Common myeloid progenitor, CD34-positive (primary cell): ENCODE measurements around the gene PAX3.
A peak's percentile ranks its signal among the peaks of the same experiment; 100 is the strongest.

Experiments
- CTCF ChIA-PET: fragments of 350-600 bp; sonication (Branson Sonifier 250); formaldehyde crosslinking; loops from one replicate; lab custom pipeline; 2021; ENCODE audit warnings: antibody characterized with exemption; lab: Charles Lee
- POLR2A ChIA-PET: fragments of 350-600 bp; sonication (Branson Sonifier 250); formaldehyde crosslinking; loops from one replicate; lab custom pipeline; 2021; ENCODE audit warnings: antibody characterized with exemption; lab: Charles Lee
- DNase-seq, 3 donors: peaks; one replicate each; pipeline versions ENCODE4 v3.0.0 to v3.0.0-alpha.2; 2013
- H3K27ac ChIP-seq, 2 experiments: 1 replicate in 1 of 2; 2 replicates in 1 of 2; pipeline ENCODE4 v1.7.0; 2013; ENCODE audit warnings: inconsistent platforms in 2 of 2, low read length in 2 of 2, mild to moderate bottlenecking in 2 of 2, low read depth in 1 of 2, moderate library complexity in 1 of 2; ENCODE audit not compliant: severe bottlenecking in 2 of 2, insufficient read depth in 1 of 2, poor library complexity in 1 of 2
- H3K27me3 ChIP-seq, 5 experiments: replicated peaks in 2 of 5; 1 replicate in 3 of 5; 2 replicates in 2 of 5; pipeline versions ENCODE4 v1.6.1 to v1.7.0; 2013; ENCODE audit warnings: low read length in 4 of 5, mild to moderate bottlenecking in 2 of 5, moderate library complexity in 2 of 5, inconsistent platforms in 1 of 5; ENCODE audit not compliant: insufficient read depth in 5 of 5, control insufficient read depth in 4 of 5
- H3K36me3 ChIP-seq, 4 experiments: 1 replicate in 2 of 4; 2 replicates in 2 of 4; pipeline versions ENCODE4 v1.6.1 to v1.7.0; 2013; ENCODE audit warnings: low read length in 3 of 4, control low read depth in 1 of 4, mild to moderate bottlenecking in 1 of 4; ENCODE audit not compliant: control insufficient read depth in 4 of 4, insufficient read depth in 4 of 4
- H3K4me1 ChIP-seq, 4 experiments: 1 replicate in 3 of 4; 2 replicates in 1 of 4; pipeline versions ENCODE4 v1.6.1 to v1.7.1; 2013; ENCODE audit warnings: low read length in 3 of 4, mild to moderate bottlenecking in 3 of 4, control low read depth in 1 of 4, inconsistent platforms in 1 of 4, moderate library complexity in 1 of 4; ENCODE audit not compliant: control insufficient read depth in 4 of 4, insufficient read depth in 4 of 4; ENCODE audit errors: control extremely low read depth in 1 of 4
- H3K4me3 ChIP-seq, 7 experiments: 1 replicate in 4 of 7; 2 replicates in 3 of 7; pipeline versions ENCODE4 v1.5.1 to v1.7.0; 2013; ENCODE audit warnings: mild to moderate bottlenecking in 7 of 7, low read length in 6 of 7, moderate library complexity in 6 of 7, inconsistent platforms in 2 of 7, low read depth in 2 of 7, control low read depth in 1 of 7; ENCODE audit not compliant: insufficient read depth in 4 of 7, control insufficient read depth in 1 of 7; ENCODE audit errors: extremely low read depth in 1 of 7
- H3K9me3 ChIP-seq, 5 experiments: 1 replicate in 4 of 5; 2 replicates in 1 of 5; pipeline versions ENCODE4 v1.6.1 to v1.7.1; 2013; ENCODE audit warnings: low read length in 4 of 5, mild to moderate bottlenecking in 2 of 5, inconsistent platforms in 1 of 5, low read depth in 1 of 5, moderate library complexity in 1 of 5; ENCODE audit not compliant: control insufficient read depth in 4 of 5, insufficient read depth in 2 of 5; ENCODE audit errors: control extremely low read depth in 1 of 5
- WGBS: methylation state at CpG from one replicate; pipeline ENCODE4 v1.1.5; 2013; ENCODE audit not compliant: insufficient coverage; 5-methylcytosine and 5-hydroxymethylcytosine counted together

PAX3 gene

GRCh38 chr2:222296311-222296741 is 2.5 kb downstream of the PAX3 start:
- WGBS: 14% methylated on average over 5 of the region's 6 CpGs
- Histone ChIP-seq H3K27me3 (peaks cover 5 to 100% (median 70%) of the 10 kb centered on the region in 5 experiments), H3K27ac (no peak overlapping the region), H3K4me1 (peaks cover 0 to 33% (median 21%) of the 10 kb centered on the region in 4 experiments), H3K4me3 (peak overlapping the region in 1 of 7 experiments; percentile 66), H3K9me3 (no peaks in the 10 kb centered on the region), H3K36me3 (no peaks in the 10 kb centered on the region)
- POLR2A ChIA-PET: no interaction called here
- peak in 1 of 3 donors; percentile 39 for DNase-seq
- CTCF ChIA-PET: interaction anchor here (1.2 to 3.1 kb wide), 6 partner anchors 9 to 25 kb away, joined by 3 to 10 read pairs (median 4); no protein-coding TSS in a partner anchor

DNA sequence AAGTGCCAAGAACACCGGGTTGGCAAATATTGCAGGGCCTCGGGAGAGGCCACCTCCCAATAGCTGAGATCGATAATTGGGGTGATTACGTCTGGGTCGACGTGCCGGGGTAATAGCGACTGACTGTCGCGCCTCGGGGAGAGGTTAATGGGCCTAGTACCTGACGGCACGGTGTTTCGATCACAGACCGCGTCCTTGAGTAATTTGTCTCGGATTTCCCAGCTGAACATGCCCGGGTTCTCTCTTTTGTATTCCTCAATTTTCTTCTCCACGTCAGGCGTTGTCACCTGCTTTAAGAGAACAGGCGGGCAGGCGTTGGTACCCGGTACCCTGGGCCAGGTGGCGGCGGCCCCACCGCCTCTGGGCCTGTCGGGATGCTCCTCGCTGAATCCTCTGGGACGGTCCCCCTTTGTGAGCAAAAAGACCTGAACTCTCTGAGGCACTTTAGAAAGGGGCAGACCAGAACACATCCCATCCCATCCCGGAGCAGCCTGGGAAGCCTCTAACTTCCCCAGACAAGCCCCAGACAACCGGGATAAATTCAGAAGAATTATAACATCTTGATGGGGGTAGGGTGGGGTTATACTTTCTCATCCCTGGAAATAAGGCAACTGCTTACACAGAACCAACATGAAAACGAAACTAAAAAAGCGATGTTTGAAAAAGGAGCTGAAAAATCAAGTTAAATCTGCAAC is 3.3 kb downstream of the PAX3 start:
- POLR2A ChIA-PET: no interaction called here
- CTCF ChIA-PET: interaction anchor here (1.2 to 3.1 kb wide), 6 partner anchors 9 to 26 kb away, joined by 3 to 10 read pairs (median 4); no protein-coding TSS in a partner anchor
- peak in 2 of 3 donors; percentile 56 to 59 for DNase-seq
- H3K4me3 ChIP-seq: peak overlapping the region in 5 of 7 experiments; percentile 22 to 66 (median 46)
- no peaks in the 10 kb centered on the region for H3K36me3 ChIP-seq
- H3K27ac ChIP-seq: no peak overlapping the region
- H3K9me3 ChIP-seq: no peaks in the 10 kb centered on the region
- peaks cover 6 to 100% (median 68%) of the 10 kb centered on the region in 5 experiments for H3K27me3 ChIP-seq
- WGBS: 4% methylated on average over 28 of the region's 33 CpGs
- H3K4me1 ChIP-seq: peaks cover 0 to 31% (median 21%) of the 10 kb centered on the region in 4 experiments

GRCh38 chr2:222294996-222295367 is 3.8 kb downstream of the PAX3 start:
- WGBS: 2% methylated on average over 22 of the region's 27 CpGs
- Histone ChIP-seq H3K27me3 (peaks cover 11 to 100% (median 69%) of the 10 kb centered on the region in 5 experiments), H3K36me3 (no peaks in the 10 kb centered on the region), H3K9me3 (no peaks in the 10 kb centered on the region), H3K4me1 (peaks cover 0 to 31% (median 21%) of the 10 kb centered on the region in 4 experiments), H3K4me3 (peak overlapping the region in 3 of 7 experiments; percentile 2 to 66 (median 46)), H3K27ac (no peak overlapping the region)
- CTCF ChIA-PET: interaction anchor here (1.2 to 3.1 kb wide), 4 partner anchors 13 to 23 kb away, joined by 3 to 10 read pairs (median 6); no protein-coding TSS in a partner anchor
- POLR2A ChIA-PET: no interaction called here
- peak in 1 of 3 donors; percentile 30 for DNase-seq

DNA sequence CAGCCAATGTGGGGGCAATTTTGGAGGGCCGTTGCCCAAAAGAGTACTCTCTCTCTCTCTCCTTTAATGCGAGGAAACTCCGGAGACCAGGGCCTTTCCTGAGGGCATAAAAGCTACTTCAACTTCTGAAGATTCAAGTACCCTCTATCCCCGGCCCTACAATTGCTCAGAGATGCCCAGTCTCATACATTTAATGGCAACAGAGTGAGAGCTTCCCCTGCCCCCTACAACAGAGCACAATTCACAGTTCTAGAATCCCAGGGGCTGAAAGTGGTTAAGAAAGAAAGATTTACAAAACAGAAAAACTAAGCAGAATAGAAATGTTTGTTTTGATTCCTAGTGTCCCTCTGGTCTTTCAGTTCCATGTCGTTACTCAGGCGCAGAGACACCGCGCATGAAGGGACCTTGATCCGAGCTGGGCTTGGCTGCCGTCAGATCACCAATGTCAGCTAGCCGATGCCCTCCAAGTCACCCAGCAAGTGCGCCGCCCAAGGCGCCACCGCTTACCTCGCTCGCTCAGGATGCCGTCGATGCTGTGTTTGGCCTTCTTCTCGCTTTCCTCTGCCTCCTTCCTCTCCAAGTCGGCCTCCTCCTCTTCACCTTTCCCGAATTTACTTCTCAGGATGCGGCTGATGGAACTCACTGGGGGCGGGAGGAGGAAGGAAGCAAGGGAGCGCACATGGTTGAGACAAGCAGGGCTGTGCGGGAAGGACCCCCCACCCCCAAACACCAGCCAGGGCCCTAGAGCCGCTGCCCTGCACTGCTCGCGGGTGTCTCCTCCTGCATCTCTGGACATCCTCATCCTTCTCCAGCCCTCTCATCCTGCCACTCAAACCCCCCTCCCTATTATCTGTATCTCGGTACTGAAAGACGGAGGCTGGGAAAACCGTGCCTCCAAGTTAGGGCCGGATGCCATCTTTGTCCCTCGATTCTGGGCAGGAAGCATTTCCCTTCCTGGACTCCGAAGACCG is 4.9 kb downstream of the PAX3 start:
- H3K27ac ChIP-seq: no peak overlapping the region
- H3K4me3 ChIP-seq: no peak overlapping the region
- H3K4me1 ChIP-seq: peaks cover 0 to 29% (median 20%) of the 10 kb centered on the region in 4 experiments
- H3K27me3 ChIP-seq: peaks cover 22 to 100% (median 70%) of the 10 kb centered on the region in 5 experiments
- CTCF ChIA-PET: interaction anchor here (1.2 to 3.0 kb wide), 3 partner anchors 9 to 20 kb away, joined by 3 to 11 read pairs (median 3); no protein-coding TSS in a partner anchor
- 5% methylated on average over 17 of the region's 36 CpGs for WGBS
- no peaks in the 10 kb centered on the region for H3K36me3 ChIP-seq
- no peaks in the 10 kb centered on the region for H3K9me3 ChIP-seq
- POLR2A ChIA-PET: no interaction called here
- DNase-seq: peak in 1 of 3 donors; percentile 21

GRCh38 chr2:222292149-222293134 is 6.4 kb downstream of the PAX3 start:
- 26% methylated on average over 14 of the region's 14 CpGs for WGBS
- Histone ChIP-seq H3K4me1 (peaks cover 0 to 16% (median 15%) of the 10 kb centered on the region in 4 experiments), H3K27ac (no peak overlapping the region), H3K36me3 (no peaks in the 10 kb centered on the region), H3K27me3 (peaks cover 34 to 100% (median 66%) of the 10 kb centered on the region in 5 experiments), H3K4me3 (no peak overlapping the region), H3K9me3 (no peaks in the 10 kb centered on the region)
- ChIA-PET POLR2A (no interaction called here), CTCF (interaction anchor here (1.2 to 3.0 kb wide), 5 partner anchors 8 to 21 kb away, joined by 3 to 11 read pairs (median 3); no protein-coding TSS in a partner anchor)
- DNase-seq: no peak

- 15% methylated on average over 4 of the region's 4 CpGs for WGBS
- peaks cover 42 to 100% (median 66%) of the 10 kb centered on the region in 5 experiments for H3K27me3 ChIP-seq
- no peaks in the 10 kb centered on the region for H3K36me3 ChIP-seq
- H3K4me3 ChIP-seq: no peak overlapping the region
- H3K9me3 ChIP-seq: no peaks in the 10 kb centered on the region
- H3K4me1 ChIP-seq: peaks cover 0 to 8% (median 6%) of the 10 kb centered on the region in 4 experiments
- DNase-seq: no peak
- POLR2A ChIA-PET: no interaction called here
- CTCF ChIA-PET: interaction anchor here (1.2 to 3.0 kb wide), 3 partner anchors 9 to 22 kb away, joined by 3 to 11 read pairs (median 7); no protein-coding TSS in a partner anchor
- H3K27ac ChIP-seq: no peak overlapping the region
Measured at GRCh38 chr2:222291485-222291841, 7.3 kb downstream of the PAX3 start.
